Activated CD4-positive, alpha-beta memory T cell treated with anti-CD3 and anti-CD28 coated beads, Interleukin-2, amount 10 ng/mL, durations not matched to agents 7 days and 5 days (primary cell): ENCODE measurements around the gene MAN2A1. TPM values are rescaled to one million over a fixed set of nuclear protein-coding genes. Genes with fewer than 3 reads are reported as not detected.
"Not testable (repeated sequence)": the region's sequence is repeated elsewhere in the genome, so short reads cannot be mapped to it uniquely, and the experiment has no call there.

Experiments
- CTCF ChIA-PET: fragments of 350-600 bp; sonication (Branson Sonifier 250); formaldehyde crosslinking; loops from one replicate; lab custom pipeline; 2021; ENCODE audit warnings: antibody characterized with exemption, inconsistent platforms; lab: Charles Lee
- POLR2A ChIA-PET: fragments of 350-600 bp; sonication (Branson Sonifier 250); formaldehyde crosslinking; loops from one replicate; lab custom pipeline; 2021; ENCODE audit warnings: antibody characterized with exemption; lab: Charles Lee
- DNase-seq: peaks from one replicate; pipeline ENCODE4 v3.0.0-alpha.2; 2020
- H3K27ac Mint-ChIP-seq: one replicate; pipeline ENCODE4 v1.8.0; 2021; ENCODE audit warnings: mild to moderate bottlenecking, mixed read lengths
- H3K27me3 Mint-ChIP-seq: one replicate; pipeline ENCODE4 v1.8.0; 2021; ENCODE audit warnings: mixed read lengths
- H3K36me3 Mint-ChIP-seq: one replicate; pipeline ENCODE4 v1.8.0; 2021; ENCODE audit warnings: low read depth, mixed read lengths
- H3K4me1 Mint-ChIP-seq: one replicate; pipeline ENCODE4 v1.8.0; 2021; ENCODE audit warnings: mixed read lengths
- H3K4me3 Mint-ChIP-seq: one replicate; pipeline ENCODE4 v1.8.0; 2021; ENCODE audit warnings: mild to moderate bottlenecking, mixed read lengths
- H3K9me3 Mint-ChIP-seq: one replicate; pipeline ENCODE4 v1.8.0; 2021; ENCODE audit warnings: mixed read lengths
- total RNA-seq, 2 experiments: library from RNA; stranded (reverse); gene quantifications; one replicate each; pipeline ENCODE4 v1.2.3, GENCODE V29; 2021

MAN2A1 gene
- total RNA-seq, 2 experiments from 2014 or later, result 32.6 to 33.5 TPM

GRCh38 chr5:109826426-109826825 is 136.7 kb downstream of the MAN2A1 start:
- POLR2A ChIA-PET, result no interaction called here
- CTCF ChIA-PET, result no interaction called here
- H3K9me3 Mint-ChIP-seq, result peaks cover 3% of the 10 kb centered on the region
- DNase-seq, result no peak
- H3K27ac Mint-ChIP-seq, result no peak overlapping the region
- peaks cover 56% of the 10 kb centered on the region for H3K36me3 Mint-ChIP-seq
- no peak overlapping the region for H3K4me3 Mint-ChIP-seq
- no peaks in the 10 kb centered on the region for H3K4me1 Mint-ChIP-seq
- no peaks in the 10 kb centered on the region for H3K27me3 Mint-ChIP-seq

- POLR2A ChIA-PET, result no interaction called here
Observed at GRCh38 chr5:109829331-109829730, 139.6 kb downstream of the MAN2A1 start.

GRCh38 chr5:109830955-109831502 is 141.3 kb downstream of the MAN2A1 start:
- H3K36me3 Mint-ChIP-seq, result peaks cover 47% of the 10 kb centered on the region
- H3K4me3 Mint-ChIP-seq, result no peak overlapping the region
- ChIA-PET CTCF (no interaction called here), POLR2A (no interaction called here)
- peaks cover 3% of the 10 kb centered on the region for H3K9me3 Mint-ChIP-seq
- DNase-seq, result no peak
- no peak overlapping the region for H3K27ac Mint-ChIP-seq
- peaks cover 3% of the 10 kb centered on the region for H3K4me1 Mint-ChIP-seq
- no peaks in the 10 kb centered on the region for H3K27me3 Mint-ChIP-seq

More at GRCh38 chr5:109829331-109829730, 139.6 kb downstream of the MAN2A1 start:
- H3K27ac Mint-ChIP-seq, result no peak overlapping the region
- peaks cover 56% of the 10 kb centered on the region for H3K36me3 Mint-ChIP-seq
- CTCF ChIA-PET, result no interaction called here
- DNase-seq, result no peak
- H3K4me1 Mint-ChIP-seq, result peaks cover 3% of the 10 kb centered on the region
- H3K4me3 Mint-ChIP-seq, result no peak overlapping the region
- no peaks in the 10 kb centered on the region for H3K27me3 Mint-ChIP-seq
- H3K9me3 Mint-ChIP-seq, result peaks cover 3% of the 10 kb centered on the region

- CTCF ChIA-PET, H3K27me3 Mint-ChIP-seq, H3K27ac Mint-ChIP-seq, H3K4me3 Mint-ChIP-seq, DNase-seq, H3K9me3 Mint-ChIP-seq, POLR2A ChIA-PET, H3K4me1 Mint-ChIP-seq: not testable (repeated sequence)
- peaks cover 43% of the 10 kb centered on the region for H3K36me3 Mint-ChIP-seq
Observed at GRCh38 chr5:109832207-109833188, 142.8 kb downstream of the MAN2A1 start.

GRCh38 chr5:109833946-109834345 is 144.2 kb downstream of the MAN2A1 start:
- POLR2A ChIA-PET, result no interaction called here
- Mint-ChIP-seq H3K27ac (no peak overlapping the region), H3K36me3 (peaks cover 42% of the 10 kb centered on the region), H3K9me3 (peaks cover 3% of the 10 kb centered on the region), H3K4me3 (no peak overlapping the region), H3K27me3 (no peaks in the 10 kb centered on the region), H3K4me1 (peaks cover 3% of the 10 kb centered on the region)
- no peak for DNase-seq
- CTCF ChIA-PET, result no interaction called here

- ChIA-PET POLR2A (no interaction called here), CTCF (no interaction called here)
- Mint-ChIP-seq H3K4me3 (no peak overlapping the region), H3K4me1 (peaks cover 3% of the 10 kb centered on the region), H3K9me3 (no peaks in the 10 kb centered on the region), H3K27ac (no peak overlapping the region), H3K36me3 (peaks cover 44% of the 10 kb centered on the region), H3K27me3 (no peaks in the 10 kb centered on the region)
- DNase-seq, result no peak
Observed at GRCh38 chr5:109836280-109836679, 146.6 kb downstream of the MAN2A1 start.

- Mint-ChIP-seq H3K36me3 (peaks cover 49% of the 10 kb centered on the region), H3K4me1 (no peaks in the 10 kb centered on the region), H3K27me3 (no peaks in the 10 kb centered on the region), H3K9me3 (no peaks in the 10 kb centered on the region), H3K4me3 (no peak overlapping the region), H3K27ac (no peak overlapping the region)
- ChIA-PET CTCF (no interaction called here), POLR2A (no interaction called here)
- DNase-seq, result no peak
Observed at GRCh38 chr5:109837231-109837861, 147.6 kb downstream of the MAN2A1 start.

GRCh38 chr5:109838157-109838556 is 148.4 kb downstream of the MAN2A1 start:
- Mint-ChIP-seq H3K9me3 (no peaks in the 10 kb centered on the region), H3K4me1 (no peaks in the 10 kb centered on the region), H3K27me3 (no peaks in the 10 kb centered on the region), H3K27ac (no peak overlapping the region), H3K36me3 (peaks cover 50% of the 10 kb centered on the region), H3K4me3 (no peak overlapping the region)
- ChIA-PET CTCF (no interaction called here), POLR2A (no interaction called here)
- no peak for DNase-seq

- no peak overlapping the region for H3K27ac Mint-ChIP-seq
- CTCF ChIA-PET, result no interaction called here
- no peak for DNase-seq
- no peak overlapping the region for H3K4me3 Mint-ChIP-seq
- H3K4me1 Mint-ChIP-seq, result peaks cover 13% of the 10 kb centered on the region
- H3K36me3 Mint-ChIP-seq, result peaks cover 71% of the 10 kb centered on the region
- no peaks in the 10 kb centered on the region for H3K27me3 Mint-ChIP-seq
- no peaks in the 10 kb centered on the region for H3K9me3 Mint-ChIP-seq
- POLR2A ChIA-PET, result no interaction called here
Observed at GRCh38 chr5:109844148-109844547, 154.4 kb downstream of the MAN2A1 start.

- Mint-ChIP-seq H3K27ac (no peak overlapping the region), H3K4me1 (peaks cover 18% of the 10 kb centered on the region), H3K36me3 (peaks cover 74% of the 10 kb centered on the region), H3K4me3 (no peak overlapping the region), H3K27me3 (no peaks in the 10 kb centered on the region), H3K9me3 (no peaks in the 10 kb centered on the region)
- POLR2A ChIA-PET, result no interaction called here
- no peak for DNase-seq
- CTCF ChIA-PET, result no interaction called here
Observed at GRCh38 chr5:109844695-109845094, 155.0 kb downstream of the MAN2A1 start.

- no peak for DNase-seq
- H3K36me3 Mint-ChIP-seq, result peaks cover 74% of the 10 kb centered on the region
- no peak overlapping the region for H3K4me3 Mint-ChIP-seq
- ChIA-PET CTCF (no interaction called here), POLR2A (no interaction called here)
- H3K4me1 Mint-ChIP-seq, result peaks cover 29% of the 10 kb centered on the region
- H3K9me3 Mint-ChIP-seq, result no peaks in the 10 kb centered on the region
- H3K27ac Mint-ChIP-seq, result no peak overlapping the region
- no peaks in the 10 kb centered on the region for H3K27me3 Mint-ChIP-seq
Observed at GRCh38 chr5:109848130-109848529, 158.4 kb downstream of the MAN2A1 start.

- CTCF ChIA-PET, result interaction anchor here (1.0 kb wide), 1 partner anchor 160 kb away, joined by 3 read pairs; the partner anchor contains the start of gene MAN2A1
- Mint-ChIP-seq H3K4me1 (peaks cover 29% of the 10 kb centered on the region), H3K27me3 (no peaks in the 10 kb centered on the region), H3K4me3 (no peak overlapping the region), H3K27ac (no peak overlapping the region), H3K36me3 (peaks cover 65% of the 10 kb centered on the region), H3K9me3 (no peaks in the 10 kb centered on the region)
- POLR2A ChIA-PET, result no interaction called here
- DNase-seq, result no peak
Observed at GRCh38 chr5:109849478-109850088, 159.9 kb downstream of the MAN2A1 start.
